ENCODE measurements around the gene WSB1.

The WSB1 gene

DNA sequence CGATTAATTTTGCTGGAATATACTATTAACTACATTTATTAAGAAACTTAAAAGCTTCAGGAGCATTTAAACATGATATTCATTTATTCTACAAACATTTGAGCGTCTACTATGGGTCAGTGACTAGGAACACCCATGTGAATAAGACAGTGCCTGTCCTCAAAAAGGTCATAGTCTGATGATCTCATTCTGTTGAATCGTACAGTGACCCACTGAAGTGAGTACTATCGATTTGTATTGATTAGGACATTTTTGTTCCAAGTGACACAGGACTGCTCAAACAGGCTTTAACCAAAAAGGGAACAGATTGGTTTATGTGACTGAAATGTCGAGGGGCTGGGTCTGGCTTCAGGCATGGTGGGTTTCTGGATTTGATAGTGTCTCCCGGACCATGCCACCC, 68.6 kb downstream of the WSB1 start:
- no peak for DNase-seq (ENCODE audit: low spot score)

GRCh38 chr17:27362909-27363308, 69.0 kb downstream of the WSB1 start:
- no peak for DNase-seq (ENCODE audit: low spot score)

DNA sequence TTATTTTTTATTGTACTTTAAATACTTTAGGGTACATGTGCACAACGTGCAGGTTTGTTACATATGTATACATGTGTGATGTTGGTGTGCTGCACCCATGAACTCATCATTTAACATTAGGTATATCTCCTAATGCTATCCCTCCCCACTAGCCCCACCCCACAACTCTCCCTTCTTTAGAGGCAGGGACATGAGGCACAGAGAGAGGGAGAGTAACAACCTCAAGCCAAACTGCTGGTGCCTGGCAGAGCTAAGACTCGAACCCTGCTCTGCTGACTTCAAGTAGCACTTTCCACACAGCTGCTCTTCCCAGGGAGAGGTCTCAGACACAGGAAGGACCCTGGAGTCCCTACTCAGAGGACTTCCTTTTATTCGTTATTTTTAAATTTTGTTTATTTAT, 69.4 kb downstream of the WSB1 start:
- no peak for DNase-seq (ENCODE audit: low spot score)
